Activated T-cell treated with anti-CD3 and anti-CD28 coated beads for 24 hours (primary cell): ENCODE data around the gene ELMO3.

Experiments
- DNase-seq: peaks from one replicate; pipeline ENCODE4 v3.0.0-alpha.2; 2020; ENCODE audit warnings: low read depth

Gene ELMO3

GRCh38 chr16:67223992-67224391, 25.1 kb downstream of the ELMO3 start:
- DNase-seq = no peak

GRCh38 chr16:67226295-67226803, 27.4 kb downstream of the ELMO3 start:
- DNase-seq = no peak

GRCh38 chr16:67226804-67227566, 28.1 kb downstream of the ELMO3 start, which contains the start of gene TMEM208:
Gene TMEM208 (plus strand): TSS chr16:67227130. CDS start chr16:67227219, 89 bp downstream.
- peak; percentile 99 for DNase-seq

GRCh38 chr16:67227567-67227921, 28.6 kb downstream of the ELMO3 start:
- DNase-seq = no peak

- DNase-seq = no peak
Measured at GRCh38 chr16:67228034-67228785, 29.3 kb downstream of the ELMO3 start.

GRCh38 chr16:67228905-67229304, 30.0 kb downstream of the ELMO3 start:
- DNase-seq = no peak

- DNase-seq = no peak
Measured at GRCh38 chr16:67229906-67230808, 31.2 kb downstream of the ELMO3 start.

- DNase-seq = no peak
Measured at GRCh38 chr16:67230809-67231660, 32.1 kb downstream of the ELMO3 start.

- no peak for DNase-seq
Measured at GRCh38 chr16:67233596-67233995, 34.7 kb downstream of the ELMO3 start.

GRCh38 chr16:67234180-67234597, 35.3 kb downstream of the ELMO3 start:
- no peak for DNase-seq

- DNase-seq = no peak
Measured at GRCh38 chr16:67235816-67236562, 37.1 kb downstream of the ELMO3 start.

- peak; percentile 69 for DNase-seq
Measured at GRCh38 chr16:67236563-67237395, 37.8 kb downstream of the ELMO3 start.

GRCh38 chr16:67237396-67238277, 38.7 kb downstream of the ELMO3 start:
- no peak for DNase-seq

GRCh38 chr16:67238278-67238575, 39.3 kb downstream of the ELMO3 start:
- no peak for DNase-seq

GRCh38 chr16:67238806-67239470, 40.0 kb downstream of the ELMO3 start:
- DNase-seq = no peak

- DNase-seq = no peak
Measured at GRCh38 chr16:67240506-67240905, 41.6 kb downstream of the ELMO3 start.

- DNase-seq = no peak
Measured at GRCh38 chr16:67241008-67241900, 42.3 kb downstream of the ELMO3 start.
